OCI-LY7 (cell line): ENCODE data around the gene LOC128125822.

Source experiments
- CTCF ChIP-seq: fragments of 200-600 bp; sonication (generic); conservative IDR thresholded peaks from 2 replicates; pipeline ENCODE4 v1.5.1; 2014; ENCODE audit warnings: mild to moderate bottlenecking, antibody characterized with exemption, low read length, moderate library complexity, mixed read lengths
- EZH2phosphoT487 ChIP-seq: fragments of 200-600 bp; sonication (generic); IDR thresholded peaks from 2 replicates; pipeline ENCODE4 v1.6.1; 2018; ENCODE audit warnings: low read depth, borderline replicate concordance, mild to moderate bottlenecking, mixed run types, antibody characterized with exemption, low read length, moderate library complexity, mixed read lengths

- no peak for TF ChIP-seq CTCF
- TF ChIP-seq EZH2phosphoT487, result no peak
Measured at GRCh38 chr6:63553900-63554299, 18.4 kb upstream of the LOC128125822 start.
